KMS-11 (cell line): ENCODE data around the gene MARK4.

Experiments
- H2AFZ ChIP-seq: fragments of 200-600 bp; sonication (generic); 2 replicates; pipeline ENCODE4 v1.6.1; 2016; ENCODE audit warnings: antibody characterized with exemption, mixed run types, low read depth
- H3K27ac ChIP-seq: fragments of 200-600 bp; sonication (generic); 2 replicates; pipeline ENCODE4 v1.6.1; 2016; ENCODE audit warnings: mild to moderate bottlenecking, mixed run types
- H3K27me3 ChIP-seq: fragments of 200-600 bp; sonication (generic); 2 replicates; pipeline ENCODE4 v1.6.1; 2017; ENCODE audit warnings: mild to moderate bottlenecking, low read depth, mixed run types, moderate library complexity; ENCODE audit not compliant: insufficient read depth
- H3K36me3 ChIP-seq: fragments of 200-600 bp; sonication (generic); 2 replicates; pipeline ENCODE4 v1.6.1; 2017; ENCODE audit warnings: mild to moderate bottlenecking, mixed run types; ENCODE audit not compliant: insufficient read depth
- H3K4me1 ChIP-seq: fragments of 200-600 bp; sonication (generic); 2 replicates; pipeline ENCODE4 v1.6.1; 2016; ENCODE audit warnings: mild to moderate bottlenecking, low read depth, mixed run types; ENCODE audit not compliant: poor library complexity, severe bottlenecking
- H3K4me2 ChIP-seq: fragments of 200-600 bp; sonication (generic); 2 replicates; pipeline ENCODE4 v1.7.0; 2016; ENCODE audit warnings: mild to moderate bottlenecking, mixed run types
- H3K4me3 ChIP-seq: fragments of 200-600 bp; sonication (generic); IDR thresholded peaks from 2 replicates; pipeline ENCODE4 v1.6.1; 2017; ENCODE audit warnings: low read depth, low read length, mixed read lengths; ENCODE audit not compliant: insufficient read depth
- H3K79me2 ChIP-seq: fragments of 200-600 bp; sonication (generic); 2 replicates; pipeline ENCODE4 v1.6.1; 2016; ENCODE audit warnings: low read depth, mixed run types; ENCODE audit not compliant: insufficient read depth
- H3K9ac ChIP-seq: fragments of 200-600 bp; sonication (generic); 2 replicates; pipeline ENCODE4 v1.6.1; 2016; ENCODE audit warnings: mild to moderate bottlenecking, mixed run types
- H4K20me1 ChIP-seq: fragments of 200-600 bp; sonication (generic); 2 replicates; pipeline ENCODE4 v1.6.1; 2016; ENCODE audit warnings: mild to moderate bottlenecking, mixed run types; ENCODE audit not compliant: insufficient read depth
- TF ChIP-seq, protein P1 (sequence below): fragments of 200-600 bp; sonication (generic); conservative IDR thresholded peaks from 2 replicates; pipeline ENCODE4 v1.6.1; 2017; ENCODE audit warnings: low read depth, mild to moderate bottlenecking, antibody characterized with exemption, low read length, moderate library complexity, mixed read lengths

Gene MARK4

DNA sequence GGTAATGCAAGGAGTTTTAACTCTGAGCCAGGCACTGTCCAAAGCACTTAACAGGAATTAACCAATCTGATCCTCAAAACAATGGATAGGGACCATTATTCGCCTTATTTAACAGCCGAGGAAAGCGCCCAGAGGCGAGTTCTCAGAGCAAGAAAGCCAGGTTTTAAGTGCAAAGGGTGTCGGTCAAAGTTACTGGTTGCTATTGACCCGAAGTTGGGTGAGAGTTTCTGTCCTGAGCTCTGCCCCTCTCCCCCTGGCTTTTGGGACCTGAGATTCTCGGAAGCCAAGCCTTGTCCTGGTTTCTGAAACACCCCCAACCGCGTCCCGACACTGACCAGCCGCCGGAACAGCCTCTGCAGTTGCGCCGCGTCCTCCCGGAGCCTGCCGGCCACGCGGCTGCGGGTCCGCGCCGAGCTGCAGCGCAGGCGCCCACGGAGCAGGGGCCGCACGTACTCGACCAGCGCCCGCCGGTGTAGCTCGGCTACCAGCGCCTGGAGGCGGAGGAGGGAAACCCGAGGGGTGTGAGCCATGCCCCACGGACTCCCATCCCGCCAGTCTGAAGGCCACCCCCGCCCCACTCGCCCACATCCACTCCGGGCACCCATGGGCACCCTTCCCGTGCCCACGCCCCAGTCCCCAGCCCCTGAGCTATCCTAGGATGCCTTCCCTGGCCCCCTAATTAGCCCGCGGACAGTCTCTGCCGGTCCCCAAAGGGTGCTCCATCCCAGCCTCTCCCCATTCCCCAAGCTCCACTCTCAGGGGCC is 33.7 kb upstream of the MARK4 start:
- Histone ChIP-seq H3K27ac (no peak overlapping the region), H3K9ac (no peak overlapping the region), H3K4me3 (no peak overlapping the region), H3K27me3 (peaks cover 14% of the 10 kb centered on the region; the same call in 1 of the 2 replicates), H3K4me1 (no peaks in the 10 kb centered on the region), H3K79me2 (no peaks in the 10 kb centered on the region), H3K36me3 (no peaks in the 10 kb centered on the region), H2AFZ (no peak overlapping the region), H3K4me2 (no peak overlapping the region), H4K20me1 (no peaks in the 10 kb centered on the region)
- TF ChIP-seq, protein P1, sequence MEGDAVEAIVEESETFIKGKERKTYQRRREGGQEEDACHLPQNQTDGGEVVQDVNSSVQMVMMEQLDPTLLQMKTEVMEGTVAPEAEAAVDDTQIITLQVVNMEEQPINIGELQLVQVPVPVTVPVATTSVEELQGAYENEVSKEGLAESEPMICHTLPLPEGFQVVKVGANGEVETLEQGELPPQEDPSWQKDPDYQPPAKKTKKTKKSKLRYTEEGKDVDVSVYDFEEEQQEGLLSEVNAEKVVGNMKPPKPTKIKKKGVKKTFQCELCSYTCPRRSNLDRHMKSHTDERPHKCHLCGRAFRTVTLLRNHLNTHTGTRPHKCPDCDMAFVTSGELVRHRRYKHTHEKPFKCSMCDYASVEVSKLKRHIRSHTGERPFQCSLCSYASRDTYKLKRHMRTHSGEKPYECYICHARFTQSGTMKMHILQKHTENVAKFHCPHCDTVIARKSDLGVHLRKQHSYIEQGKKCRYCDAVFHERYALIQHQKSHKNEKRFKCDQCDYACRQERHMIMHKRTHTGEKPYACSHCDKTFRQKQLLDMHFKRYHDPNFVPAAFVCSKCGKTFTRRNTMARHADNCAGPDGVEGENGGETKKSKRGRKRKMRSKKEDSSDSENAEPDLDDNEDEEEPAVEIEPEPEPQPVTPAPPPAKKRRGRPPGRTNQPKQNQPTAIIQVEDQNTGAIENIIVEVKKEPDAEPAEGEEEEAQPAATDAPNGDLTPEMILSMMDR = no peak

DNA sequence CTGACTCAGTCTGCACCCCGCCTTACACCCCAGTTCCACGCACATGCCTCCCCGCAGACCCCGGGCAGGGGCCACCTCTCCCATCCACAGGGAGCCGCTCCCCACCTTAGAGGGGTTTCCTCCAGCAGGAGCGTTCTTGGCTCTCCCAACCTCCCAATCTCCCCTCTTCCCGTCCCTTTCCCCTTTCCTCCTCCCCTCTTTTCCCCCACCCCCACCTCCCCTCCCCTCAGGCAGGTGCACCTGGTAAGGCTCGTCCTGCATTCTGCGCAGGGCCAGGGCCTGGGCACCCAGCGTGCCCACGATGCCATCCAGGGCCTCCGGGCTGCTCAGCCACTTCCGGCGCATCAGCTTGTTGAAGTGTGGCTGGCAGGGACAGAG is 33.1 kb upstream of the MARK4 start:
- TF ChIP-seq, protein P1 = no peak
- Histone ChIP-seq H3K27me3 (peaks cover 14% of the 10 kb centered on the region; the same call in 1 of the 2 replicates), H3K79me2 (no peaks in the 10 kb centered on the region), H3K9ac (no peak overlapping the region), H4K20me1 (no peaks in the 10 kb centered on the region), H3K36me3 (no peaks in the 10 kb centered on the region), H3K4me3 (no peak overlapping the region), H3K4me2 (no peak overlapping the region), H3K4me1 (no peaks in the 10 kb centered on the region), H3K27ac (no peak overlapping the region), H2AFZ (no peak overlapping the region)

DNA sequence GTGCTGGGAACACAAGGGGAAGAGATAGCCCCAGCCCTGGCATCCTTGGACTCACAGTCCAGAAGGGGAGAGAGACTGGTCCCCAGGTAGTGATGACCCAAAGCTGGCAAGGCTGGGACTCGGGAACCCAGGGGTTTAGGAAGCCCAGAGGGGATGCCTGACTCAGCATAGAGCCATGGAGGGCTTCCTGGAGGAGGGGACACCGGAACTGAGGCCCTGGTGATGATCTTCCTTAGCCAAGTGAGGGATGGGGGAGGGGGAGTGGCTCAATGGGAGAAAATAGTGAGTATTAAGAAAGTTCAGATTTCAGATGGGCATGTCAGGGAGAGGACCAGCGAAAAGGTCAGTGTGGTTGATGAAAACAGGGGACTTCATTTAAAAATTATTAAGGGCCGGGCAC is 32.6 kb upstream of the MARK4 start:
- Histone ChIP-seq H3K9ac (no peak overlapping the region), H3K27ac (no peak overlapping the region), H4K20me1 (no peaks in the 10 kb centered on the region), H3K4me3 (no peak overlapping the region), H2AFZ (no peak overlapping the region), H3K79me2 (no peaks in the 10 kb centered on the region), H3K27me3 (peaks cover 14% of the 10 kb centered on the region; the same call in 1 of the 2 replicates), H3K4me2 (no peak overlapping the region), H3K4me1 (no peaks in the 10 kb centered on the region), H3K36me3 (no peaks in the 10 kb centered on the region)
- TF ChIP-seq, protein P1 = no peak

DNA sequence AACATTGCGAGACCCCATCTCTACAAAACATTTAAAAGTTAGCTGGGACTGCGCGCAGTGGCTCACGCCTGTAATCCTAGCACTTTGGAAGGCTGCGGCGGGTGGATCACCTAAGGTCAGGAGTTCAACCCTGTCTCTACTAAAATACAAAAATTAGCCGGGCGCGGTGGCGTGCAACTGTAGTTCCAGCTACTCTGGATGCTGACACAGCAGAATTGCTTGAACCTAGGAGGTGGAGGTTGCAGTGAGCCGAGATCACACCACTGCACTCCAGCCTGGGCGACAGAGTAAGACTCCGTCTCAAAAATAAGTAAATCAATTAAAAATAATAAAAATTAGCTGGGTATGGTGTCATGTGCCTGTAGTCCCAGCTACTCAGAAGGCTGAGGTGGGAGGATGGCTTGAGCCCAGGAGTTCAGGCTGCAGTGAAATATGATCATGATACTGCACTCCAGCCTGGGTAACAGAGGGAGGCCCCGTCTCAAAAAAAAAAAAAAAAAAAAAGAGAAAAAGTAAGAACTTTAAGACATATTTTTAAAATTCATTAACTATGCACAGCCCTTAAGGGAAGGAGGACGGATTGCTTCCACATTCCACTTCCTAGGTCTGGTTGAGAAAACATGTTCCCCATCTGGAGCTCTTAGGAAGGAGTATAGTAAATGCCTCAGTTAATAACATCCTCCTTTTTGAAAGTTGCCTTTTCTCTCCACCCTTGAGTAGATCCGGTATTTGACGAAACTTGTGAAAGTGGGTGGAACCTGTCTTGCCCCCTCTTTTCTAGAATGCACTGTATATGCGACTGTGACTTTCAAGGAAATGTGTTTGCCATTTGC is 31.9 kb upstream of the MARK4 start:
- H3K4me1 ChIP-seq = no peaks in the 10 kb centered on the region
- no peak overlapping the region for H3K9ac ChIP-seq
- H4K20me1 ChIP-seq = no peaks in the 10 kb centered on the region
- H3K27me3 ChIP-seq = peaks cover 14% of the 10 kb centered on the region; the same call in 1 of the 2 replicates
- no peak overlapping the region for H2AFZ ChIP-seq
- H3K79me2 ChIP-seq = no peaks in the 10 kb centered on the region
- H3K4me3 ChIP-seq = no peak overlapping the region
- no peak overlapping the region for H3K4me2 ChIP-seq
- H3K36me3 ChIP-seq = no peaks in the 10 kb centered on the region
- no peak overlapping the region for H3K27ac ChIP-seq
- TF ChIP-seq, protein P1 = no peak
